ENCODE results near the gene TC2N. TPM values are rescaled to one million over a fixed set of nuclear protein-coding genes. Genes with fewer than 3 reads are reported as not detected.

Gene TC2N
- total RNA-seq, 1 experiment from 2014 or later, result 16.4 TPM

GRCh38 chr14:91886961-91887360 is 19.6 kb upstream of the TC2N start:
- Histone ChIP-seq H3K23ac (ENCODE audit: insufficient read length, low read depth, low read length) (no peak overlapping the region), H3K79me2 (ENCODE audit: insufficient read depth, low read length) (no peaks in the 10 kb centered on the region), H3K79me1 (ENCODE audit: insufficient read depth, low read depth, low read length, poor library complexity, severe bottlenecking) (no peaks in the 10 kb centered on the region), H2AK5ac (ENCODE audit: insufficient read length, low read length) (no peak overlapping the region), H4K91ac (ENCODE audit: insufficient read length, low read depth, low read length) (no peak overlapping the region), H3K9me3 (ENCODE audit: control insufficient read depth, low read depth, low read length) (no peaks in the 10 kb centered on the region), H2AFZ (ENCODE audit: low read length) (no peak overlapping the region), H3K56ac (ENCODE audit: insufficient read length, low read depth, low read length) (no peak overlapping the region), H3K9ac (ENCODE audit: extremely low read depth, insufficient read length, low read length) (no peak overlapping the region), H4K8ac (replicated peaks; ENCODE audit: insufficient read length, low read depth, low read length) (no peak overlapping the region), H3K27ac (ENCODE audit: insufficient read length, low read depth, low read length) (no peak overlapping the region), H2BK12ac (ENCODE audit: insufficient read length, low read depth, low read length) (no peak overlapping the region), H4K5ac (ENCODE audit: insufficient read length, low read depth, low read length) (no peak overlapping the region), H4K20me1 (ENCODE audit: control insufficient read depth, insufficient read depth, insufficient read length) (no peaks in the 10 kb centered on the region), H3K4ac (ENCODE audit: low read depth, low read length) (no peak overlapping the region), H2BK120ac (ENCODE audit: low read depth, low read length, poor library complexity, severe bottlenecking) (no peak overlapping the region), H3K4me2 (ENCODE audit: insufficient read depth, insufficient read length, low read length) (no peak overlapping the region), H2BK20ac (ENCODE audit: low read depth, low read length, poor library complexity, severe bottlenecking) (no peak overlapping the region), H2BK15ac (ENCODE audit: low read depth, low read length) (no peak overlapping the region), H3K18ac (ENCODE audit: insufficient read length, low read depth, low read length) (no peak overlapping the region), H3K4me1 (ENCODE audit: insufficient read depth, low read length) (no peaks in the 10 kb centered on the region), H3K27me3 (ENCODE audit: insufficient read depth, low read length) (no peaks in the 10 kb centered on the region), H2BK5ac (ENCODE audit: insufficient read length, low read length) (no peak overlapping the region), H3K23me2 (ENCODE audit: insufficient read length, low read depth, low read length, poor library complexity, severe bottlenecking) (no peaks in the 10 kb centered on the region), H3T11ph (ENCODE audit: low read length) (no peak overlapping the region), H3K14ac (ENCODE audit: insufficient read depth, low read length) (no peak overlapping the region)
- no peak overlapping the region for H3K27ac Mint-ChIP-seq
- peaks cover 3 to 4% of the 10 kb centered on the region in 2 experiments; a peak in 3 of 4 replicates for H3K4me1 Mint-ChIP-seq
- H3K9me3 Mint-ChIP-seq, result no peaks in the 10 kb centered on the region
- TF ChIP-seq CTCF (conservative IDR thresholded peaks at IDR 0.05), result no peak
- H3K4me3 Mint-ChIP-seq, result no peak overlapping the region
- no peaks in the 10 kb centered on the region for H3K36me3 Mint-ChIP-seq (ENCODE audit: insufficient read depth in 1 of 3, low read depth in 3 of 3)
- no peak for DNase-seq
- no peaks in the 10 kb centered on the region; the same call in 1 of the 2 replicates for H3K27me3 Mint-ChIP-seq (ENCODE audit: low read depth)
- no CpG with 5 or more reads among the region's 8 CpGs for WGBS (ENCODE audit: extremely low coverage, insufficient read length, low lambda C conversion rate)
